ENCODE data around the gene CACNA2D2. TPM values are rescaled to one million over a fixed set of nuclear protein-coding genes. Genes with fewer than 3 reads are reported as not detected.

CACNA2D2 gene
- total and polyA plus RNA-seq, 2 of the 13 experiments (the other 11 are each of a cell fraction or from before 2014, with no cell fraction given): not detected

GRCh38 chr3:50358911-50359759 lies 144.3 kb downstream of the CACNA2D2 start, which contains the start of gene TMEM115 (continued):
- TF ChIP-seq ZZZ3 (CRISPR knock-in tag; IDR thresholded peaks at IDR 0.05; ENCODE audit: borderline replicate concordance) (peak; percentile 93; the same call in 1 of the 2 replicates), HDAC2 (CRISPR knock-in tag; IDR thresholded peaks at IDR 0.05) (peak; percentile 53; the same call in 1 of the 2 replicates), MIXL1 (CRISPR knock-in tag; IDR thresholded peaks at IDR 0.05) (no peak), TEAD2 (CRISPR knock-in tag; IDR thresholded peaks at IDR 0.05) (no peak), ZMYM4 (CRISPR knock-in tag; IDR thresholded peaks at IDR 0.05) (no peak), HNRNPK (IDR thresholded peaks at IDR 0.05; ENCODE audit: low read depth, low read length, poor library complexity, severe bottlenecking) (no peak), EED (CRISPR knock-in tag; IDR thresholded peaks at IDR 0.05) (no peak; the same call in 1 of the 2 replicates), SMAD9 (CRISPR knock-in tag; IDR thresholded peaks at IDR 0.05) (peak; percentile 35; the same call in 1 of the 2 replicates), ZBTB7A (CRISPR knock-in tag; IDR thresholded peaks at IDR 0.05) (0 out of 2 replicates have a peak, but pooled peaks have one; percentile 34), ZNF570 (CRISPR knock-in tag; IDR thresholded peaks at IDR 0.05; ENCODE audit: borderline replicate concordance) (no peak), SP140L (CRISPR knock-in tag; IDR thresholded peaks at IDR 0.05; ENCODE audit: borderline replicate concordance) (no peak), ZNF839 (CRISPR knock-in tag; IDR thresholded peaks at IDR 0.05; ENCODE audit: borderline replicate concordance) (no peak), ZBTB43 (CRISPR knock-in tag; conservative IDR thresholded peaks at IDR 0.05) (no peak; the same call in 1 of the 2 replicates), ZNF264 (CRISPR knock-in tag; IDR thresholded peaks at IDR 0.05) (peak; percentile 33; the same call in 1 of the 2 replicates), ZNF841 (CRISPR knock-in tag; IDR thresholded peaks at IDR 0.05; ENCODE audit: borderline replicate concordance) (no peak), ZNF670 (CRISPR knock-in tag; IDR thresholded peaks at IDR 0.05; ENCODE audit: borderline replicate concordance) (peak; percentile 78; the same call in 1 of the 2 replicates), RFXAP (CRISPR knock-in tag; IDR thresholded peaks at IDR 0.05; ENCODE audit: borderline replicate concordance) (peak; percentile 79; the same call in 1 of the 2 replicates), MIER3 (CRISPR knock-in tag; IDR thresholded peaks at IDR 0.05; ENCODE audit: borderline replicate concordance) (peak; percentile 84; the same call in 1 of the 2 replicates), ZNF138 (CRISPR knock-in tag; IDR thresholded peaks at IDR 0.05; ENCODE audit: low read depth) (no peak; the same call in 1 of the 2 replicates), ZNF674 (CRISPR knock-in tag; IDR thresholded peaks at IDR 0.05; ENCODE audit: low read depth) (no peak; the same call in 1 of the 2 replicates), TFAP4 (IDR thresholded peaks at IDR 0.05; ENCODE audit: borderline replicate concordance, low read depth) (peak; percentile 46; the same call in 1 of the 2 replicates), XBP1 (CRISPR knock-in tag; IDR thresholded peaks at IDR 0.05) (0 out of 2 replicates have a peak, but pooled peaks have one; percentile 62), ZNF124 (CRISPR knock-in tag; IDR thresholded peaks at IDR 0.05) (no peak; the same call in 1 of the 2 replicates), GTF2F1 (IDR thresholded peaks at IDR 0.05; ENCODE audit: low read length) (no peak)
- TF ChIP-seq, protein P1, sequence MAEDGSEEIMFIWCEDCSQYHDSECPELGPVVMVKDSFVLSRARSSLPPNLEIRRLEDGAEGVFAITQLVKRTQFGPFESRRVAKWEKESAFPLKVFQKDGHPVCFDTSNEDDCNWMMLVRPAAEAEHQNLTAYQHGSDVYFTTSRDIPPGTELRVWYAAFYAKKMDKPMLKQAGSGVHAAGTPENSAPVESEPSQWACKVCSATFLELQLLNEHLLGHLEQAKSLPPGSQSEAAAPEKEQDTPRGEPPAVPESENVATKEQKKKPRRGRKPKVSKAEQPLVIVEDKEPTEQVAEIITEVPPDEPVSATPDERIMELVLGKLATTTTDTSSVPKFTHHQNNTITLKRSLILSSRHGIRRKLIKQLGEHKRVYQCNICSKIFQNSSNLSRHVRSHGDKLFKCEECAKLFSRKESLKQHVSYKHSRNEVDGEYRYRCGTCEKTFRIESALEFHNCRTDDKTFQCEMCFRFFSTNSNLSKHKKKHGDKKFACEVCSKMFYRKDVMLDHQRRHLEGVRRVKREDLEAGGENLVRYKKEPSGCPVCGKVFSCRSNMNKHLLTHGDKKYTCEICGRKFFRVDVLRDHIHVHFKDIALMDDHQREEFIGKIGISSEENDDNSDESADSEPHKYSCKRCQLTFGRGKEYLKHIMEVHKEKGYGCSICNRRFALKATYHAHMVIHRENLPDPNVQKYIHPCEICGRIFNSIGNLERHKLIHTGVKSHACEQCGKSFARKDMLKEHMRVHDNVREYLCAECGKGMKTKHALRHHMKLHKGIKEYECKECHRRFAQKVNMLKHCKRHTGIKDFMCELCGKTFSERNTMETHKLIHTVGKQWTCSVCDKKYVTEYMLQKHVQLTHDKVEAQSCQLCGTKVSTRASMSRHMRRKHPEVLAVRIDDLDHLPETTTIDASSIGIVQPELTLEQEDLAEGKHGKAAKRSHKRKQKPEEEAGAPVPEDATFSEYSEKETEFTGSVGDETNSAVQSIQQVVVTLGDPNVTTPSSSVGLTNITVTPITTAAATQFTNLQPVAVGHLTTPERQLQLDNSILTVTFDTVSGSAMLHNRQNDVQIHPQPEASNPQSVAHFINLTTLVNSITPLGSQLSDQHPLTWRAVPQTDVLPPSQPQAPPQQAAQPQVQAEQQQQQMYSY (CRISPR knock-in tag; IDR thresholded peaks at IDR 0.05): no peak

All from HepG2 (cell line).